ENCODE measurements around the gene ARRDC3.

ARRDC3 gene

DNA sequence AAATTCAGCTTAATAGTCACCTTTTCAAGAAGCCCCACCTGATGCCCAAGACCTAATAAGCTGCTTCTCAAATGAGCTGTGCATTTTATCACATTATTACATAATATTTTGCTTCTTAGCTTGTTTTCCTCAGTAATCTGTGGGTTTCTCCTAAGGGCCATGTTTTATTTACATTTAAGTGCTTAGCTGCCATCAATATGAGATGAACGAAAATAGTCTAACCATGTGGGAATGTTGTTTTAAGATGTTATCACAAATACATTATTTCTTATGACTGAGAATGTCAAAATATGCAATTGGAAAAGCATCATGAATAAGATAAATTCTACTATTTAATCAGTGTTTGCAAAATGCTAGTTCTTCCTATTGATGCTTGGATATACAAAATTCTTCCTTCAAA, 10.1 kb downstream of the ARRDC3 start:
- TF ChIP-seq, protein P1, sequence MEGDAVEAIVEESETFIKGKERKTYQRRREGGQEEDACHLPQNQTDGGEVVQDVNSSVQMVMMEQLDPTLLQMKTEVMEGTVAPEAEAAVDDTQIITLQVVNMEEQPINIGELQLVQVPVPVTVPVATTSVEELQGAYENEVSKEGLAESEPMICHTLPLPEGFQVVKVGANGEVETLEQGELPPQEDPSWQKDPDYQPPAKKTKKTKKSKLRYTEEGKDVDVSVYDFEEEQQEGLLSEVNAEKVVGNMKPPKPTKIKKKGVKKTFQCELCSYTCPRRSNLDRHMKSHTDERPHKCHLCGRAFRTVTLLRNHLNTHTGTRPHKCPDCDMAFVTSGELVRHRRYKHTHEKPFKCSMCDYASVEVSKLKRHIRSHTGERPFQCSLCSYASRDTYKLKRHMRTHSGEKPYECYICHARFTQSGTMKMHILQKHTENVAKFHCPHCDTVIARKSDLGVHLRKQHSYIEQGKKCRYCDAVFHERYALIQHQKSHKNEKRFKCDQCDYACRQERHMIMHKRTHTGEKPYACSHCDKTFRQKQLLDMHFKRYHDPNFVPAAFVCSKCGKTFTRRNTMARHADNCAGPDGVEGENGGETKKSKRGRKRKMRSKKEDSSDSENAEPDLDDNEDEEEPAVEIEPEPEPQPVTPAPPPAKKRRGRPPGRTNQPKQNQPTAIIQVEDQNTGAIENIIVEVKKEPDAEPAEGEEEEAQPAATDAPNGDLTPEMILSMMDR (IDR thresholded peaks at IDR 0.05; ENCODE audit: insufficient read depth, low read depth, low read length, missing control alignments), result no peak
- H3K4me3 ChIP-seq (ENCODE audit: low read depth, low read length), result no peak overlapping the region
- DNase-seq (ENCODE audit: low read depth), result no peak

DNA sequence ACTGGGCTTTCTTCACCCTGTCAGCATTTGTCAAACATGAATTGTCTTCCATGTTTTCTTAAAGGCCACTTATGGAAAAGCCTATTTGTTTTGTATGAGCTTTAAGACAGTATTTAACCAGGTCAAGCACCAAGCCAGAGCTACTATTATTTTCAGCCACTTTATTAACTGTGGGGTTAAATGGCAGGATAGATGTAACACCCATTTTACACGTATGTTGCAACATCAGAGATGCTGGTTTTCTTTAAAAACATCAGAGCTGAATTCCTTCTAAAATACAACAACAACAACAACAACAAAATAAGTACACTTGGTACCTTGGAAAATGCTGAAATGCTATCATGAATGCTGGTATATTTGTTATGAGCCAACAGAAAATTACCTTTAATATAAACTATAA, 13.6 kb downstream of the ARRDC3 start:
- TF ChIP-seq, protein P1 (IDR thresholded peaks at IDR 0.05; ENCODE audit: insufficient read depth, low read depth, low read length, missing control alignments), result no peak
- no peak overlapping the region for H3K4me3 ChIP-seq (ENCODE audit: low read depth, low read length)

DNA sequence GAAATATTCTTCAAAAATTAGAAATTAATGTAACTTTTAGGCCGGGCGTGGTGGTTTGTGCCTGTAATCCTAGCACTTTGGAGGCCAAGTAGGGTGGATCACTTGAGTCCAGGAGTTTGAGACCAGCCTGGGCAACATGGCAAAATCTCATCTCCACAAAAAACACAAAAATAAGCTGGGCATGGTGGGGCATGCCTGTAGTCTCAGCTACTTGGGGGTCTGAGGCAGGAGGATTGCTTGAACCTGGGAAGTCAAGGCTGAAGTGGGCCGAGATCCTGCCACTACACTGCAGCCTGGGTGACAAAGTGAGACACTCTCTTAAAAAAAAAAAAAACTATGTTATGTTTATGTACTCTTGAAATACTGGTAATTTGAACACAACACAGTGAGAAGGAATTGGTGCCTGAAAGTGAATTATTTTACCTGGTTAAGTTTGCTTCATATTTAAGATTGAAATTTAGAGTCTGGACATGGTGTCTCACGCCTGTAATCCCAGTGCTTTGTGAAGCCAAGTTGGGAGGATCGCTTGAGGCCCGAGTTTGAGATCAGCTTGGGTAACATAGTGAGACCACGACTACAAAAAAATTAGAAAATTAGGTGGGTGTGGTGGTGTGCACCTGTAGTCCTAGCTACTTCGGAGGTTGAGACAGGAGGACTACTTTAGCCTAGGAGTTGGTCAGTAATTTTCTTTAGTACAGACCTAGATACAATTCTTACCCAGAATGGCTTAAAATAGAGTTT, 15.0 kb downstream of the ARRDC3 start:
- no peak for DNase-seq (ENCODE audit: low read depth)
- TF ChIP-seq, protein P1 (IDR thresholded peaks at IDR 0.05; ENCODE audit: insufficient read depth, low read depth, low read length, missing control alignments), result no peak
- H3K4me3 ChIP-seq (ENCODE audit: low read depth, low read length), result no peak overlapping the region

More for the DNA sequence above, 13.6 kb downstream of the ARRDC3 start:
- DNase-seq (ENCODE audit: low read depth), result no peak

DNA sequence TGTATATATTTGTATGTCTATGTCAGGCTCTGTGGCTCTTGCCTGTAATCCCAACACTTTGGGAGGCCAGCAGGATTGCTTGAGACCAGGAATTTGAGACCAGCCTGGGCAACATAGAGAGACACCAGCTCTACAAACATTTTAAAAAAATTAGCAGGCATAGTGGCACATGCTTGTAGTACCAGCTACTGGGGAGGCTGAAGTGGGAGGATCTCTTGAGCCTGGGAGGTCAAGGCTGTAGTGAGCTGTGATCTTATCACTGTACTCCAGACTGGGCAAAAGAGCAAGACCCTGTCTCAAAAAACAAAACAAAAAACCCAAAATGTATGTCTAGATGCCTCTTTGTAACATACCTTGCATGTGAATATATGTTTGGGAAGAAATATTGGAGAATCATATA, 15.8 kb downstream of the ARRDC3 start:
- H3K4me3 ChIP-seq (ENCODE audit: low read depth, low read length), result no peak overlapping the region
- TF ChIP-seq, protein P1 (IDR thresholded peaks at IDR 0.05; ENCODE audit: insufficient read depth, low read depth, low read length, missing control alignments), result no peak
- DNase-seq (ENCODE audit: low read depth), result no peak

DNA sequence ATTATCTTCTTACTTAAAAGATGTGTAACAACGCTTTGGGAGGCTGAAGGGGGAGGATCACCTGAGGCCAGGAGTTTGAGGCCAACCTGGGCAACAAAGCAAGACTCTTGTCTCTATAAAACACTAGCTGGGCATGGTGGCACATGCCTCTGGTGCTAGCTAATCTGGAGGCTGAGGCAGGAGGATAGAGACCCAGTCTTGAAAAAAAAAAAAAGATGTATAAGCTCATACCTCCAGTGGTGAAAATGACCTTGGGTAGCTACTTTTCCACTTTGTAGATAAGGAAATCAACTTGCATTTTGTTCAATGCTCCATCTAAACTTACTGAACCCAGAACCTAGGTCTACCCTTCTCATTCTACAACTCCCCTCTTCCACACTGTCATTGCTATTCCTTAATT, 16.6 kb downstream of the ARRDC3 start:
- H3K4me3 ChIP-seq (ENCODE audit: low read depth, low read length), result no peak overlapping the region
- DNase-seq (ENCODE audit: low read depth), result no peak
- TF ChIP-seq, protein P1 (IDR thresholded peaks at IDR 0.05; ENCODE audit: insufficient read depth, low read depth, low read length, missing control alignments), result no peak

DNA sequence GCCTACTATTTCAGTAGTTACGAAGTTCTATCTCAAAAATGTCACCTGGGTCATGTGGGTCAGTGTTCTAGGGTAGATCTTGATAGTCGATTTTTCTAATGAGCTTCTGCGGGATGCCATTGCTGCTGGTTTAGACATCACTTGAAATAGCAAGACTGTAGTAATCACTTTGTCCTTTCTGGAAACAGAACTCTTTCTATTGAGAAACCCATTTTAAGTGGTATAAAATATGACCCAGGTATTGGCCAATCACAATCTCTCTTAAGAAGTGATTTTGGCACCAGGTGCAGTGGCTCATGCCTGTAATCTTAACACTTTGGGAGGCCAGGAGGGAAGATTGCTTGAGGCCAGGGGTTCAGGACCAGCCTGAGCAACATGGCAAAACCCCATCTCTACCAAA, 17.6 kb downstream of the ARRDC3 start:
- TF ChIP-seq, protein P1 (IDR thresholded peaks at IDR 0.05; ENCODE audit: insufficient read depth, low read depth, low read length, missing control alignments), result no peak
- DNase-seq (ENCODE audit: low read depth), result no peak
- no peak overlapping the region for H3K4me3 ChIP-seq (ENCODE audit: low read depth, low read length)

DNA sequence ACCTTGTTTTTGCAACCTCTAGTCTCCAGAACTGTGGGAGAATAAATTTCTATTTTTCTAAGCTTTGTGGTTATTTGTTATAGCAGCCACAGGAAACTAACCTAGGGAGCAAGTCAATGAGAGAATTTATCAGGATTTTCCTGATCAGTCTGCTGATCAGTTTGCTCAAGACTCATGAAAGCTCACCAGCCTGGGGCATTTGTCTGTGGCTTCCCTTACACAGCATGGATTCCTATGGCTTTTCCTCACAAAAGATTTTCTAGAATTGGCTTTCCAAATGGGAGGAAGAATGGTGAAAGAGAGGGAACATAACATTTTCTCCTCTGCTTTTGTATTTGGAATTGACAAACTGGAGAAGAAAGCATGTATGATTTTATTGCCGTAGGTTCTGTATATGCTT, 20.2 kb downstream of the ARRDC3 start:
- no peak overlapping the region for H3K4me3 ChIP-seq (ENCODE audit: low read depth, low read length)
- DNase-seq (ENCODE audit: low read depth), result no peak
- TF ChIP-seq, protein P1 (IDR thresholded peaks at IDR 0.05; ENCODE audit: insufficient read depth, low read depth, low read length, missing control alignments), result no peak
